ENCODE measurements around the gene BTF3. TPM values are rescaled to one million over a fixed set of nuclear protein-coding genes. Genes with fewer than 3 reads are reported as not detected.
"Not testable (repeated sequence)": the region's sequence is repeated elsewhere in the genome, so short reads cannot be mapped to it uniquely, and the experiment has no call there.

BTF3 gene
- total RNA-seq, 1 donor from 2014 or later = 386 TPM

- peaks cover 78% of the 10 kb centered on the region for H3K27me3 ChIP-seq (ENCODE audit: low read depth)
- no peak for TF ChIP-seq CTCF (IDR thresholded peaks at IDR 0.05; ENCODE audit: borderline replicate concordance)
Measured at GRCh38 chr5:73460133-73460532, 38.1 kb upstream of the BTF3 start.

DNA sequence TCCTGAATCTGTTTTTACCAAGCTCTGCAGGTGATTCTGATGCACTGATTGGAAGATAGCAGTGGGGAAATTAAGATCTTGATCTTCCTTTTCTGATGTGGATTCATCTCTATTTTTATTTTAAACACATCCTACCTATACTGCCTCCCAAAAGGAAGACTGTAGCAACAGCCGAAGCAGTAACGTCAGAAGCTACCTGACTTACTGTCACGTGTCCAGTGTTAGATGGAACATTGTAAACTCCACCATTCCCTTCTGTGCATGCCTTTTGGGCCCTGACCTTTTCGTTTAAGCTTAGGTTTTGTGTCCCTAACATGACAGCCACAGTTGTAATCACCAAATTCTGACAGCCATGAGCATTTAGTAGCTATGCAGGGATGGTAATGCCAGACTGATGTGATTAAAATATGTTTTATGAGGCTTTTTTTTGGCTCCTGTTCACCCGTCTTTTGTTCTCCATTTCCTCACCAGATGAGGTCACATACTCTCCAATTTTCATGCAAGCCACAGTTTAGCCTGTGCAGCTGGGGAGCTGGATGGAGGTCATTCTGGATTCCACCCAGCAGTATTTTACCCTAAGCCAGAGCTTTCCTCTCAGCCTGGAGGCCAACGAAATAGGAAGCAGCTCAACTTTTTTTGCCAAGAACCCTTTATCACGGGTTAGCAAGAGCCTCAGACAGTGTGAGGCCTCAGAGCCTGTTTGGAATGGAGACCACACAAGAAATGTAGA, 34.1 kb upstream of the BTF3 start:
- H3K27ac ChIP-seq (replicated peaks) = no peak overlapping the region

More at GRCh38 chr5:73460133-73460532, 38.1 kb upstream of the BTF3 start:
- intact Hi-C loops (cut with micrococcal nuclease) = no loop called here
- H3K27ac ChIP-seq (replicated peaks) = no peak overlapping the region
- H3K9me3 ChIP-seq (replicated peaks) = no peaks in the 10 kb centered on the region
- no peak overlapping the region for H3K4me3 ChIP-seq
- no peak for DNase-seq
- H3K4me1 ChIP-seq = no peaks in the 10 kb centered on the region
- no peaks in the 10 kb centered on the region for H3K36me3 ChIP-seq

DNA sequence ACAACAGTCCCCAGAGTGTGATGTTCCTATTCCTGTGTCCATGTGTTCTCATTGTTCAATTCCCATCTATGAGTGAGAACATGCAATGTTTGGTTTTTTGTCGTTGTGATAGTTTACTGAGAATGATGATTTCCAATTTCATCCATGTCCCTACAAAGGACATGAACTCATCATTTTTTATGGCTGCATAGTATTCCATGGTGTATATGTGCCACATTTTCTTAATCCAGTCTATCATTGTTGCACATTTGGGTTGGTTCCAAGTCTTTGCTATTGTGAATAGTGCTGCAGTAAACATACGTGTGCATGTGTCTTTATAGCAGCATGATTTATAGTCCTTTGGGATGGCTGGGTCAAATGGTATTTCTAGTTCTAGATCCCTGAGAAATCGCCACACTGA, 29.6 kb upstream of the BTF3 start:
- DNase-seq; H3K36me3 ChIP-seq; H3K4me1 ChIP-seq; H3K9me3 ChIP-seq (replicated peaks); intact Hi-C loops (cut with micrococcal nuclease); H3K4me3 ChIP-seq; H3K27ac ChIP-seq (replicated peaks): not testable (repeated sequence)
- H3K27me3 ChIP-seq (ENCODE audit: low read depth) = peaks cover 12% of the 10 kb centered on the region

More for the DNA sequence above, 34.1 kb upstream of the BTF3 start:
- intact Hi-C loops (cut with micrococcal nuclease) = no loop called here
- no peaks in the 10 kb centered on the region for H3K4me1 ChIP-seq
- DNase-seq = no peak
- no peaks in the 10 kb centered on the region for H3K9me3 ChIP-seq (replicated peaks)
- H3K27me3 ChIP-seq (ENCODE audit: low read depth) = peaks cover 50% of the 10 kb centered on the region
- no peaks in the 10 kb centered on the region for H3K36me3 ChIP-seq
- H3K4me3 ChIP-seq = no peak overlapping the region
- no peak for TF ChIP-seq CTCF (IDR thresholded peaks at IDR 0.05; ENCODE audit: borderline replicate concordance)

- DNase-seq = no peak
- no peak for TF ChIP-seq CTCF (IDR thresholded peaks at IDR 0.05; ENCODE audit: borderline replicate concordance)
- no peaks in the 10 kb centered on the region for H3K9me3 ChIP-seq (replicated peaks)
- H3K4me1 ChIP-seq = no peaks in the 10 kb centered on the region
- peaks cover 12% of the 10 kb centered on the region for H3K27me3 ChIP-seq (ENCODE audit: low read depth)
- no peaks in the 10 kb centered on the region for H3K36me3 ChIP-seq
- intact Hi-C loops (cut with micrococcal nuclease) = no loop called here
- no peak overlapping the region for H3K4me3 ChIP-seq
- no peak overlapping the region for H3K27ac ChIP-seq (replicated peaks)
Measured at GRCh38 chr5:73469878-73470277, 28.4 kb upstream of the BTF3 start.

DNA sequence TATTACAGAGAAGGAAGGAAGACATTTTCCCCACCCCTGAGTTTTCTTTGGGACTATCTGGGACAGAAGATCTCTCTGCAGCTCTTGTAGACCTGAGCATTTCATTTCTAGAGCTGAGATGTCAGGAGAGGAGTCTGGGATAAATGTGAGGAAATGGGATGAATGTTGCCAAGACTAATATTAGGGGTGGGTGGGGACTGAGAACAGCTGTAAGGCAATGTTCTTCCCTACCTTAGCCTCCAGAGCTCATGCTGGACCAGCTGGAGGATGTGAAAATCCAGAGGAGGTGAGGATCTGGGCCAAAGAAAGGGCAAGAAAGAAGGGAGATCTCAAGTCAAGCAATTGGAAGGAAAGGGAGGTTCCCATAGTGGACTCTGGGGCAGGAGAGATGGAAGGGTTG, 26.6 kb upstream of the BTF3 start:
- H3K4me1 ChIP-seq = no peaks in the 10 kb centered on the region
- H3K27ac ChIP-seq (replicated peaks) = no peak overlapping the region
- H3K9me3 ChIP-seq (replicated peaks) = no peaks in the 10 kb centered on the region
- intact Hi-C loops (cut with micrococcal nuclease) = no loop called here
- H3K36me3 ChIP-seq = no peaks in the 10 kb centered on the region
- peaks cover 18% of the 10 kb centered on the region for H3K27me3 ChIP-seq (ENCODE audit: low read depth)
- TF ChIP-seq CTCF (IDR thresholded peaks at IDR 0.05; ENCODE audit: borderline replicate concordance) = no peak
- H3K4me3 ChIP-seq = no peak overlapping the region
- no peak for DNase-seq

DNA sequence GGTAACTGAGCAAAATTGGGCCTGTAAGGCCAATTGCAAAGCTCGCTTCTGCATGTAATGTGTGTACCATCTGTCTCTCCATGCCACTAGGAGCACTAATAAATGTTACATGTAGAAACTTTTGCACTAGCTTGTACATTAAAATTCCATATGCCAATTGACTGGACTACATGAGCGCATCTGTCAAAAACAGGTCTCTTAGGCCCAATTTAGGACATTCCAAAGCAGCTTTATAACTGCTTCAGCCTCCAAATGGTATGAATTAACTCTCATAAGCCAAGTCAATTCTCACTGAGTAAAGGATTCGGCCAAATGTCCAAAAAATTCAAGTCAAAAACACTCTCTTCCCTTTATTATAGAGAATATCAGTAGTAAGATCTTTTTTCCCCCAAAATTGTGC, 26.1 kb upstream of the BTF3 start:
- H3K27ac ChIP-seq (replicated peaks) = no peak overlapping the region
- H3K27me3 ChIP-seq (ENCODE audit: low read depth) = peaks cover 14% of the 10 kb centered on the region
- no peak for DNase-seq
- H3K36me3 ChIP-seq = no peaks in the 10 kb centered on the region
- no peak overlapping the region for H3K4me3 ChIP-seq
- no peaks in the 10 kb centered on the region for H3K9me3 ChIP-seq (replicated peaks)
- H3K4me1 ChIP-seq = no peaks in the 10 kb centered on the region
- intact Hi-C loops (cut with micrococcal nuclease) = no loop called here
- TF ChIP-seq CTCF (IDR thresholded peaks at IDR 0.05; ENCODE audit: borderline replicate concordance) = no peak
